Uterus (tissue), 2 donors: ENCODE measurements around the gene KIF26B.

Experiments
- CTCF ChIP-seq, 4 experiments: fragments of 200-600 bp in 2 of 4; fragments of 450-650 bp in 2 of 4; sonication (generic) in 2 of 4; IDR thresholded peaks; one replicate each; pipeline ENCODE4 v1.5.1; 2016 to 2019; ENCODE audit warnings: antibody characterized with exemption in 4 of 4, mild to moderate bottlenecking in 2 of 4, moderate library complexity in 1 of 4
- POLR2A ChIP-seq, 2 donors: fragments of 450-650 bp; IDR thresholded peaks; one replicate each; pipeline ENCODE4 v1.6.1; 2016; ENCODE audit warnings: antibody characterized with exemption in 2 of 2, mild to moderate bottlenecking in 1 of 2, moderate library complexity in 1 of 2

- no peak for TF ChIP-seq CTCF (IDR thresholded peaks at IDR 0.05)
- TF ChIP-seq POLR2A (IDR thresholded peaks at IDR 0.05) = no peak
Observed at GRCh38 chr1:245241526-245242130, 86.8 kb downstream of the KIF26B start.
